ENCODE results near the gene DUS1L.
A peak's percentile ranks its signal among the peaks of the same experiment; 100 is the strongest.

DUS1L gene

DNA sequence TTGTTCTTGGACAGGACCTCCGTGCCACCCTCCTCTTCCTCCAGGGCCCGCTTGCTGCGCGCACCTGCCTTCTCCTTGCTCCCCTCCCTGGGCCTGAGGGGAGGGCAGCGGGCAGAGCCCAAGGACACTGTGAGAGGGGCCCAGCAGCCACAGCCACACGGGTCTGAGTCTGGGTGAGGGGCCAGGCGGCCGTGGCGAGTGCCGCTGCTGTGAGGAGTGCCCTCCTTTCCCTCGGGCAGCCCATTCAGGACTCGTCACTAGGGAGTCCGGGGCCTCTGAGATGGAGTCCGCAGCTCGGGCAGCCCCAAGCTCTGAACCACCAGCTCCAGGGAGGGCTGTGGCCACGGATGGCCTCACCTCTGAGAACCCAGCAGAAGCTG is 5.6 kb downstream of the DUS1L start:
- ATAC-seq, result peak; percentile 1; the same call in 2 of the 3 replicates
- no peak for TF ChIP-seq SNAI2 (CRISPR knock-in tag; IDR thresholded peaks at IDR 0.05)
- TF ChIP-seq ZNF70 (CRISPR knock-in tag; IDR thresholded peaks at IDR 0.05), result no peak
- TF ChIP-seq CSDC2 (CRISPR knock-in tag; IDR thresholded peaks at IDR 0.05), result no peak
- TF ChIP-seq PPARA (CRISPR knock-in tag; IDR thresholded peaks at IDR 0.05; ENCODE audit: borderline replicate concordance), result no peak
- TF ChIP-seq ISL1 (CRISPR knock-in tag; IDR thresholded peaks at IDR 0.05), result no peak
- TF ChIP-seq, protein P1, sequence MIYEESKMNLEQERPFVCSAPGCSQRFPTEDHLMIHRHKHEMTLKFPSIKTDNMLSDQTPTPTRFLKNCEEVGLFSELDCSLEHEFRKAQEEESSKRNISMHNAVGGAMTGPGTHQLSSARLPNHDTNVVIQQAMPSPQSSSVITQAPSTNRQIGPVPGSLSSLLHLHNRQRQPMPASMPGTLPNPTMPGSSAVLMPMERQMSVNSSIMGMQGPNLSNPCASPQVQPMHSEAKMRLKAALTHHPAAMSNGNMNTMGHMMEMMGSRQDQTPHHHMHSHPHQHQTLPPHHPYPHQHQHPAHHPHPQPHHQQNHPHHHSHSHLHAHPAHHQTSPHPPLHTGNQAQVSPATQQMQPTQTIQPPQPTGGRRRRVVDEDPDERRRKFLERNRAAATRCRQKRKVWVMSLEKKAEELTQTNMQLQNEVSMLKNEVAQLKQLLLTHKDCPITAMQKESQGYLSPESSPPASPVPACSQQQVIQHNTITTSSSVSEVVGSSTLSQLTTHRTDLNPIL (CRISPR knock-in tag; IDR thresholded peaks at IDR 0.05; ENCODE audit: low read depth), result no peak
- no peak for TF ChIP-seq RARB (CRISPR knock-in tag; IDR thresholded peaks at IDR 0.05)
- no peak for TF ChIP-seq TOX (CRISPR knock-in tag; IDR thresholded peaks at IDR 0.05; ENCODE audit: borderline replicate concordance)

DNA sequence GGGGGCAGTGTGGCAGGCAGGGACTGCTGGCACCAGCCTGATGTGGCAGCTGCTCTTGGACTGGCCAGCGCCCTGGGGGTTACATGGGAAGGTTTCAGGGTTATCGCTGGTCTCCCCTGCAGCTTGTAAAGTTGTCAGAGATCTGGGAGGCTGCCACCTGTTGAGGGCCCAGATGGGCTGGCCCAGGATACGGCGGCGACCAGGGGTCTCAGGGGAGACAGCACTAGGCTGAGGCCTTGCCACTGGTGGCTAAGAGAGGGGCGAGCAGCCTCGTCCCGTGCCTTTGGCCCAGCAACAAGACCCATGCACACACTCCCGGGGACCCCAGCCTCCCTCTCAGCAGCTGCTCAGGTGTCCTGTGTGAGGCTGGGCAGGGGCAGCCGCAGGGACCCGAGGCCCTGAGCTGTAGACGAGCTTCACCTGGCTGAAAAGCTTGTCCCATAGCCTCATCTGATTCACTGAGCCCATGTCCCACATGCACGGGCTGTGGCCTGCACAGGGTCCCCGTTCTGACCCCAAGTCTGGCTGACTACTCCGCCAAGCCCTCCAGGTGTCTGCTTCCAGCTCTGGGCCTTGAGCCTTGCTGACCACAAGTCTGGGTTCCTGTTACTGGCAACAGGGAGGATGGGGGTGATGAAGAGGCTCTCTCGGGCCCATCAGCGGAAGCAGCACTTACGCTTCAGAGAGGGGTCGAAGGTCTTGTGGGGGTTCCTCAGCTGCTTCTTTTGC is 6.2 kb downstream of the DUS1L start:
- peak; percentile 2 for ATAC-seq
- TF ChIP-seq ZFP30 (CRISPR knock-in tag; IDR thresholded peaks at IDR 0.05) (no peak), CSDC2 (CRISPR knock-in tag; IDR thresholded peaks at IDR 0.05) (no peak), RARB (CRISPR knock-in tag; IDR thresholded peaks at IDR 0.05) (no peak), ESRRG (CRISPR knock-in tag; IDR thresholded peaks at IDR 0.05) (no peak), ZNF8 (CRISPR knock-in tag; IDR thresholded peaks at IDR 0.05) (no peak), ISL1 (CRISPR knock-in tag; IDR thresholded peaks at IDR 0.05) (no peak), TOX (CRISPR knock-in tag; IDR thresholded peaks at IDR 0.05; ENCODE audit: borderline replicate concordance) (no peak), PPARA (CRISPR knock-in tag; IDR thresholded peaks at IDR 0.05; ENCODE audit: borderline replicate concordance) (no peak), SNAI2 (CRISPR knock-in tag; IDR thresholded peaks at IDR 0.05) (no peak), ZNF70 (CRISPR knock-in tag; IDR thresholded peaks at IDR 0.05) (no peak), ZC3H10 (CRISPR knock-in tag; IDR thresholded peaks at IDR 0.05) (no peak), ARNTL (CRISPR knock-in tag; IDR thresholded peaks at IDR 0.05; ENCODE audit: borderline replicate concordance, low read depth) (no peak), ZNF565 (CRISPR knock-in tag; conservative IDR thresholded peaks at IDR 0.05; ENCODE audit: low read depth) (no peak), BACH2 (CRISPR knock-in tag; IDR thresholded peaks at IDR 0.05; ENCODE audit: borderline replicate concordance) (no peak)
- TF ChIP-seq, protein P2, sequence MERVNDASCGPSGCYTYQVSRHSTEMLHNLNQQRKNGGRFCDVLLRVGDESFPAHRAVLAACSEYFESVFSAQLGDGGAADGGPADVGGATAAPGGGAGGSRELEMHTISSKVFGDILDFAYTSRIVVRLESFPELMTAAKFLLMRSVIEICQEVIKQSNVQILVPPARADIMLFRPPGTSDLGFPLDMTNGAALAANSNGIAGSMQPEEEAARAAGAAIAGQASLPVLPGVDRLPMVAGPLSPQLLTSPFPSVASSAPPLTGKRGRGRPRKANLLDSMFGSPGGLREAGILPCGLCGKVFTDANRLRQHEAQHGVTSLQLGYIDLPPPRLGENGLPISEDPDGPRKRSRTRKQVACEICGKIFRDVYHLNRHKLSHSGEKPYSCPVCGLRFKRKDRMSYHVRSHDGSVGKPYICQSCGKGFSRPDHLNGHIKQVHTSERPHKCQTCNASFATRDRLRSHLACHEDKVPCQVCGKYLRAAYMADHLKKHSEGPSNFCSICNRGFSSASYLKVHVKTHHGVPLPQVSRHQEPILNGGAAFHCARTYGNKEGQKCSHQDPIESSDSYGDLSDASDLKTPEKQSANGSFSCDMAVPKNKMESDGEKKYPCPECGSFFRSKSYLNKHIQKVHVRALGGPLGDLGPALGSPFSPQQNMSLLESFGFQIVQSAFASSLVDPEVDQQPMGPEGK (CRISPR knock-in tag; IDR thresholded peaks at IDR 0.05; ENCODE audit: borderline replicate concordance), result no peak
- TF ChIP-seq, protein P3, sequence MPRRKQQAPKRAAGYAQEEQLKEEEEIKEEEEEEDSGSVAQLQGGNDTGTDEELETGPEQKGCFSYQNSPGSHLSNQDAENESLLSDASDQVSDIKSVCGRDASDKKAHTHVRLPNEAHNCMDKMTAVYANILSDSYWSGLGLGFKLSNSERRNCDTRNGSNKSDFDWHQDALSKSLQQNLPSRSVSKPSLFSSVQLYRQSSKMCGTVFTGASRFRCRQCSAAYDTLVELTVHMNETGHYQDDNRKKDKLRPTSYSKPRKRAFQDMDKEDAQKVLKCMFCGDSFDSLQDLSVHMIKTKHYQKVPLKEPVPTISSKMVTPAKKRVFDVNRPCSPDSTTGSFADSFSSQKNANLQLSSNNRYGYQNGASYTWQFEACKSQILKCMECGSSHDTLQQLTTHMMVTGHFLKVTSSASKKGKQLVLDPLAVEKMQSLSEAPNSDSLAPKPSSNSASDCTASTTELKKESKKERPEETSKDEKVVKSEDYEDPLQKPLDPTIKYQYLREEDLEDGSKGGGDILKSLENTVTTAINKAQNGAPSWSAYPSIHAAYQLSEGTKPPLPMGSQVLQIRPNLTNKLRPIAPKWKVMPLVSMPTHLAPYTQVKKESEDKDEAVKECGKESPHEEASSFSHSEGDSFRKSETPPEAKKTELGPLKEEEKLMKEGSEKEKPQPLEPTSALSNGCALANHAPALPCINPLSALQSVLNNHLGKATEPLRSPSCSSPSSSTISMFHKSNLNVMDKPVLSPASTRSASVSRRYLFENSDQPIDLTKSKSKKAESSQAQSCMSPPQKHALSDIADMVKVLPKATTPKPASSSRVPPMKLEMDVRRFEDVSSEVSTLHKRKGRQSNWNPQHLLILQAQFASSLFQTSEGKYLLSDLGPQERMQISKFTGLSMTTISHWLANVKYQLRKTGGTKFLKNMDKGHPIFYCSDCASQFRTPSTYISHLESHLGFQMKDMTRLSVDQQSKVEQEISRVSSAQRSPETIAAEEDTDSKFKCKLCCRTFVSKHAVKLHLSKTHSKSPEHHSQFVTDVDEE (CRISPR knock-in tag; IDR thresholded peaks at IDR 0.05), result no peak
- TF ChIP-seq, protein P4, sequence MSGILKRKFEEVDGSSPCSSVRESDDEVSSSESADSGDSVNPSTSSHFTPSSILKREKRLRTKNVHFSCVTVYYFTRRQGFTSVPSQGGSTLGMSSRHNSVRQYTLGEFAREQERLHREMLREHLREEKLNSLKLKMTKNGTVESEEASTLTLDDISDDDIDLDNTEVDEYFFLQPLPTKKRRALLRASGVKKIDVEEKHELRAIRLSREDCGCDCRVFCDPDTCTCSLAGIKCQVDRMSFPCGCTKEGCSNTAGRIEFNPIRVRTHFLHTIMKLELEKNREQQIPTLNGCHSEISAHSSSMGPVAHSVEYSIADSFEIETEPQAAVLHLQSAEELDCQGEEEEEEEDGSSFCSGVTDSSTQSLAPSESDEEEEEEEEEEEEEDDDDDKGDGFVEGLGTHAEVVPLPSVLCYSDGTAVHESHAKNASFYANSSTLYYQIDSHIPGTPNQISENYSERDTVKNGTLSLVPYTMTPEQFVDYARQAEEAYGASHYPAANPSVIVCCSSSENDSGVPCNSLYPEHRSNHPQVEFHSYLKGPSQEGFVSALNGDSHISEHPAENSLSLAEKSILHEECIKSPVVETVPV (CRISPR knock-in tag; IDR thresholded peaks at IDR 0.05), result no peak
- TF ChIP-seq, protein P5, sequence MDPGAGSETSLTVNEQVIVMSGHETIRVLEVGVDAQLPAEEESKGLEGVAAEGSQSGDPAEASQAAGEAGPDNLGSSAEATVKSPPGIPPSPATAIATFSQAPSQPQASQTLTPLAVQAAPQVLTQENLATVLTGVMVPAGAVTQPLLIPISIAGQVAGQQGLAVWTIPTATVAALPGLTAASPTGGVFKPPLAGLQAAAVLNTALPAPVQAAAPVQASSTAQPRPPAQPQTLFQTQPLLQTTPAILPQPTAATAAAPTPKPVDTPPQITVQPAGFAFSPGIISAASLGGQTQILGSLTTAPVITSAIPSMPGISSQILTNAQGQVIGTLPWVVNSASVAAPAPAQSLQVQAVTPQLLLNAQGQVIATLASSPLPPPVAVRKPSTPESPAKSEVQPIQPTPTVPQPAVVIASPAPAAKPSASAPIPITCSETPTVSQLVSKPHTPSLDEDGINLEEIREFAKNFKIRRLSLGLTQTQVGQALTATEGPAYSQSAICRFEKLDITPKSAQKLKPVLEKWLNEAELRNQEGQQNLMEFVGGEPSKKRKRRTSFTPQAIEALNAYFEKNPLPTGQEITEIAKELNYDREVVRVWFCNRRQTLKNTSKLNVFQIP (CRISPR knock-in tag; IDR thresholded peaks at IDR 0.05; ENCODE audit: borderline replicate concordance, low read depth), result no peak
- TF ChIP-seq, protein P1 (CRISPR knock-in tag; IDR thresholded peaks at IDR 0.05; ENCODE audit: low read depth), result no peak
